LNCAP (cell line): ENCODE data around the gene RAPGEF6.

Experiments
- CTCF ChIP-seq: fragments of 450-650 bp; IDR thresholded peaks from 2 replicates; pipeline ENCODE4 v1.5.1; 2017; ENCODE audit warnings: mild to moderate bottlenecking

RAPGEF6 gene

DNA sequence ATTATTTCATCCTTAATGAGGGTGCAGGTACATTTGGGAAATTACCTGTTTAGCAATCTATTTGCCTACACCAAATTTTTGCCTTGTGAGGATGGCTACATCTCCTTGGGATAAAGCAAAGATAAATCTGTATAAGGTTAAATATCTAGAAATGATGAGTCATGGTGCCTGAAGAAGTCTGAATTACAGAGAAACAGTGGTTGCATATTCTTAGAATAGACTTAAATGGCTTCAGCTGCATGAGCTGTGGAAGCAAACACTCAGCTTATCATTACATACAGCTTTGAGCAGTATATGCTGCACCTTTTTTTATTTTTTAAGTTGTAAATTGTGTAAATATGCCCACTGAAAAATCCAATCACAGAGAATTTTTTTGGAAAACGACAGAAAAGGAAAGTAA is 153.5 kb downstream of the RAPGEF6 start:
- TF ChIP-seq CTCF = no peak

DNA sequence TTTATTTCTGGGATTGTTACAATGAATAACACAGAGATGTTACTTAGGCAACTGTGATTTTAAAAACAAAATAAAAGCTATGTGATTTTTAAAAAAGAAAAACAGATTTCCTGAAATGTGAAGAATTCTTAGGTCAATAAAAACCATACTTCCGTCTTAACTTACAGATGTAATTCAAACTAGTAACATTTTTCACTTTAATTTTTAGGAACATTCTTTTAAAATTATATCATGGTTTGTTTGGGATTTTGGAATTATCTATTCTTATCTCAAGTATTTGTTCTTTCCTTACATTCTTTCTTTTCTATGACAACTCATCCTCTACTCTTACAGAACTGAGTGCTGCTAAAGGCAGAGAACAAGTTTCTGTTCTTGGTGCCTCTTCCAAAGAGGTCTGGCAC is 159.5 kb downstream of the RAPGEF6 start:
- no peak for TF ChIP-seq CTCF

GRCh38 chr5:131473731-131474130 is 161.3 kb downstream of the RAPGEF6 start:
- no peak for TF ChIP-seq CTCF

DNA sequence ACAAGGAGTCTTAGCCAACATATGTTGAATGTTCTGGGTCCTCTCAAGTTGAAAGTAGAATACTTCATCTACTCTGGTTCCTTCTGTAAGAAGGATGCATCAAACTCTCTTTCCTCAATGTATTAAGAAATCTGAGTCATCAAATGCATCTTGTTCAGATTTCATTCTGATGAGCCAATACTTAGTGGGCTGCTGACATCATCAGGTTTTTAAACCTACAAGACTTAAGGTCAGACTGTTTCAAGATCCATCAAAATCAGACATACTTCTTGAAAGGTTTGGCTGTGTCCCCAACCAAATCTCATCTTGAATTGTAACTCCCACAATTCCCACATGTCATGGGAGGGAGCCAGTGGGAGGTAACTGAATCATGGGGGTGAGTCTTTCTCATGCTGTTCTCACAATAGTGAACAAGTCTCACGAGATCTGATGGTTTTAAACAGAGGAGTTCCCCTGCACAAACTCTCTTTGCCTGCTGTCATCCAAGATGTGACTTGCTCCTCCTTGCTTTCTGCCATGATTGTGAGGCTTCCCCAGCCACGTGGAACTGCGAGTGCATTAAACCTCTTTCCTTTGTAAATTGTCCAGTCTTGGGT is 168.8 kb downstream of the RAPGEF6 start:
- no peak for TF ChIP-seq CTCF

- TF ChIP-seq CTCF = no peak
Observed at GRCh38 chr5:131463656-131464055, 171.4 kb downstream of the RAPGEF6 start.

DNA sequence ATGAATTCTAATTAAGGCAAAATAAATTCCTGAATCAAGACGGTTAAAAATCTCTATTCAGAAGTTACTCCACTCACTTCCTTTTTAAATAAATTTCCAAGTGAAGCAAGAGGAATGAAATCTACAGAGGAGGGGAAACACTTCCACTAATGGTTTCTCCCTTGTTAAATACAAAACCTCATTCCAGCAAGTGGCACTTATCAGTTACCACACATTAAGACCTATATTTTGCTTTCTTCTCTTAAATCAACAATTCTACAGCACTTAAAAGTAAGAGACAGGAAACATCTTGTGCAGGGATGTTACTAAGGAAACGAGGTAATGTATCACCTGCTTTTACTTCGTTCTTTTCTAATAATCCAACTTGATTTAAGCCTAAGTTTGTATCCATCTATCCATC is 172.6 kb downstream of the RAPGEF6 start:
- no peak for TF ChIP-seq CTCF

GRCh38 chr5:131461742-131462141 is 173.3 kb downstream of the RAPGEF6 start:
- no peak for TF ChIP-seq CTCF
